ENCODE measurements around the gene RNASE7.
A peak's percentile ranks its signal among the peaks of the same experiment; 100 is the strongest.
"Not testable (repeated sequence)": the region's sequence is repeated elsewhere in the genome, so short reads cannot be mapped to it uniquely, and the experiment has no call there.

Gene RNASE7, protein sequence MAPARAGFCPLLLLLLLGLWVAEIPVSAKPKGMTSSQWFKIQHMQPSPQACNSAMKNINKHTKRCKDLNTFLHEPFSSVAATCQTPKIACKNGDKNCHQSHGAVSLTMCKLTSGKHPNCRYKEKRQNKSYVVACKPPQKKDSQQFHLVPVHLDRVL

DNA sequence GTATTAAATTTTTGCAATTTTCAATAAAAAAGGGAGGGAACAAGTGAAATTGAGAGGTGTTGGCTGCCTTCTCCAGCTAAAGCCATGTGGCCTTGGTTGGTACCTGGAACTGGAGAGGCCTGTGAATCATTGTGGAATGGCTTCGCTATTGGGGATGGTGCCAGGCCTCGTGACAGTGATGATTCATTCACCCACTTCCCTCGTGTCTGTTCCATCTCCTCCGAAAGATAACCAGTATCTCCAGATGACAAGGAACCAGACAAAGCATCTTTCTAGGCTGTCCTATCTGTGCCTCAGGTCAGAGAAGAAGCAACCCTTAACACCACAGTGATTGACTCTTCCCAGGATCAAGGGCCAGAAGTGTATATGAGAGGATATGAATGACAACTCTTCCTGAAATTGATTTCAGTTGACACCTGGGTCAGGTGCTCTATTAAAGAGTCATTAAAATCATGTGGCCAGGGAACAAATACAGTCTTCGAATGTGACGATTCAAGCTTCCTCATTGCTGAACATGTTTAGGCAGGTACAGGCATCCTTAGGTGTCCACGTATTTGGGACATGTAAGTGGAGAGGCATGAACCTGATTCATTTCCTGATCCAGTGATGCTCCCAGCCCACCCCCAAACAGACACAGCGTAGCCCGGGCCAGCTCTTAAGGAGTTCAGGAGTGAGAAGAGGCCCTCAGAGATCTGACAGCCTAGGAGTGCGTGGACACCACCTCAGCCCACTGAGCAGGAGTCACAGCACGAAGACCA is at the start of gene RNASE7:
TSS of gene RNASE7 (plus strand) at position 687 of the 758 bp plus-strand sequence. CDS start 631 bp downstream, outside the sequence.
- no peak for DNase-seq (ENCODE audit: low read depth in 1 of 2, low spot score in 1 of 2)
- no peak for TF ChIP-seq JUND (IDR thresholded peaks at IDR 0.05; ENCODE audit: low read depth)
- in situ Hi-C loops (cut with HindIII; ENCODE audit: low pct_unique_long_range_greater_than_20kb, low sequenced_read_pairs): no loop called here

DNA sequence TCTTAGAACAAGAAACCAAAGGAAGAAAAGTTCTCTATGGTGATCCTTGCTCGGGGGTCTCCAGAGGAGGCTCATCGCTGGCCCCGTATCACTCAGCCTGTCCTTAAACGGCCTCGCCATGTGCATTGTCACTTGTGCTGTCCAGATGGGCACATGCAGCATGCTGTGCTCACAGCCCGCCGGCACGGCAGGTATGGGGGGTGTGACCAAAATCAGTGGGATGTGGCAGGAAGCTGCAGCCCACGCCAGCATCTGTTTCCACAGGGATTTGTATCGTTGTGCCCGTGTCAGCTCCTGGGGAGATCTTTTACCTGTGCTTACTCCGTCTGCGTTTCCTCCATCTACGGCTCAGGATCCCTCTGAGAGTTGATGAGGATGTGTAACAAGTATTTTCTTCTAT is 45.6 kb upstream of the RNASE7 start:
- DNase-seq (ENCODE audit: low read depth in 1 of 2, low spot score in 1 of 2): no peak
- in situ Hi-C loops (cut with HindIII; ENCODE audit: low pct_unique_long_range_greater_than_20kb, low sequenced_read_pairs): no loop called here
- no peak for TF ChIP-seq JUND (IDR thresholded peaks at IDR 0.05; ENCODE audit: low read depth)

DNA sequence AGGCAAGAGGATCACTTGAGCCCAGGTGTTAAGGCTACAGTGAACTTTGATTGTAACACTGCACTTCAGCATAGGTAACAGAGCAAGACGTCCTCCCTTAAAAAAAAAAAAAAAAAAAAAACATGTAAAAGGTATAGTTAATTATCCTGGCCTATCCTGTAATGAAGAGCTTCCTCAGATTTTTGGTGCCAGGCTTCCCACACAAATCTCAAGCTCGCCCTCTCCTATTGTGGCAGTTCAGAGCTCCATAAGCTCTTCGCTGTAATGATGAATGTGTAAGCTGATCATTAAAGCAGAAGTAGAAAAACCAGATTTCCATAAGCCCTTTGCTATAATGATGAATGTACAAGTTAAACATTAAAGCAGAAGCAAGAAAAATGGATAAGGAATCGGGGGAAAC is 45.0 kb upstream of the RNASE7 start:
- no peak for DNase-seq (ENCODE audit: low read depth in 1 of 2, low spot score in 1 of 2)
- TF ChIP-seq JUND (IDR thresholded peaks at IDR 0.05; ENCODE audit: low read depth): no peak
- in situ Hi-C loops (cut with HindIII; ENCODE audit: low pct_unique_long_range_greater_than_20kb, low sequenced_read_pairs): no loop called here

DNA sequence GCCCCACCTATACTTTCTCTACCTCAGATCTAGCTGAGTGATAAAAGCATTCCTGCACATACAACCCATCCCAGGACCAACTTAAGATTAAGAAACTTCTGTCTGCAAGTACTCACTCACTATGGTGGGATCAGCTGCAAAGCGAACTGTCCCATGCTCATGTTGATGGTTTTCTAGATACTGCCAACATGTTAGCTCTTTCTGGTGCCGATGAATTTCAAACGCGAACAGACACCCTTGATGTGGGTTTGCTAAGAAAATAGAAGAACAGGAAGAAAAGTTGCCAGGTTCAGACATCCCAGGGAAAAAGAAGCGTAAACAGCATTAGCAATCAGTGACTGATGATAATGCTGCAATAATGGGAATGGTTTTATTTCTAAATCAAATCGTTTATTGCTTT is 44.6 kb upstream of the RNASE7 start:
- no peak for TF ChIP-seq JUND (IDR thresholded peaks at IDR 0.05; ENCODE audit: low read depth)
- in situ Hi-C loops (cut with HindIII; ENCODE audit: low pct_unique_long_range_greater_than_20kb, low sequenced_read_pairs): no loop called here
- no peak for DNase-seq (ENCODE audit: low read depth in 1 of 2, low spot score in 1 of 2)

DNA sequence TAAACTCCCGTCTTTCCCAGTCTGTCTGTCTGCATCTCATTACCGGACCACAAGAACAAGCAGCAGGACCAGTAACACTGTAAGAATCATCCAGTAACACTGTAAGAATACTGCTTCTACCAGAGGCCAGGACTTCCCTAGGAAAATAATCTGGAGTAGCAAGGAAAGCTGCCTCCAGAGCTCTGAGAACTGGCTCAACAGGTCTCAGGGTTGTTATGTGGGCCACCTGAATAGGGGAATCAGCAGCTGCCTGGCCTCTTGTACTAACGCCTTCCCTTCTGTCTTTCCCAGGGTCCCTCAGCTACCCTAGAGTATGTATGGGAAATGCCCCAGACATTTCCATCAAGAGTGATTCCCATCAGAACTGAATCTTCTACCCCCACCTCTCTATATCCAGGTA is 44.0 kb upstream of the RNASE7 start:
- TF ChIP-seq JUND (IDR thresholded peaks at IDR 0.05; ENCODE audit: low read depth): no peak
- in situ Hi-C loops (cut with HindIII; ENCODE audit: low pct_unique_long_range_greater_than_20kb, low sequenced_read_pairs): no loop called here
- peak in 1 of 2 experiments; percentile 70 for DNase-seq (ENCODE audit: low read depth in 1 of 2, low spot score in 1 of 2)

DNA sequence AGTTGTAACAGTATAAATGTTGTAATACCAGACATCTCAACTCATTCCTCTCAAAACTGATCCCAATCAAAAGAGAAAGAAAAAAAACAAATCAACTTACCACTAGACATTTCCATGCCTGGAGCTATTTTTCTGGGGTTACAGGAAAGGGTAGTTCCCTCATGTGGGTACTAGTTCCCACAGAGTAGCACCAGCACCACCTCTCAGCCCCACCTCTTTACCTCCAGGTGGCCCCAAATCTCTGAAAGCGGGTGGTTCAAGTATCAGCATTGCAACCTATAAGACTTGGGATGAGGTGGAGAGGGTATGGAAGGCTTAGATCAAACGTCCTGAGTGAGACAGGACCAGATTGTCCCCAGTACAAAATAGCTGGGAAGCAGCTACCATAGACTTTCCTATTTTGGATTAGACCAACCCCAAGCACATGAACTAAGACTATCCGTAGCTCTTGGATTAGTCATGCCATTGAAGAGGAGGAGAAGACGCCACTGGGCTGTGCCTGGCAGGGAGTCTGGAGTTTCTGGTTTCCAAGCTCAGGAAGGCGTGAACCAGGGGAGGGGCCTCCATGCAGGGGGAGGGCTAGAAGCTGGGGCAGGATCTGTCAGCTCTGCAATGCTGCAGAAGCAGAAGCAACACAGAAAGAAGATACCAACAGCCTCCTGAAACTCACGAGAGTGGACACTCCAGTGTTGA is 43.3 kb upstream of the RNASE7 start, which contains the start of gene SLC39A2:
TSS of gene SLC39A2 (plus strand) at position 620 of the 693 bp plus-strand sequence. CDS start 154 bp downstream, outside the sequence.
- in situ Hi-C loops (cut with HindIII; ENCODE audit: low pct_unique_long_range_greater_than_20kb, low sequenced_read_pairs): no loop called here
- no peak for TF ChIP-seq JUND (IDR thresholded peaks at IDR 0.05; ENCODE audit: low read depth)
- peak; percentile 21 to 87 for DNase-seq (ENCODE audit: low read depth in 1 of 2, low spot score in 1 of 2)

DNA sequence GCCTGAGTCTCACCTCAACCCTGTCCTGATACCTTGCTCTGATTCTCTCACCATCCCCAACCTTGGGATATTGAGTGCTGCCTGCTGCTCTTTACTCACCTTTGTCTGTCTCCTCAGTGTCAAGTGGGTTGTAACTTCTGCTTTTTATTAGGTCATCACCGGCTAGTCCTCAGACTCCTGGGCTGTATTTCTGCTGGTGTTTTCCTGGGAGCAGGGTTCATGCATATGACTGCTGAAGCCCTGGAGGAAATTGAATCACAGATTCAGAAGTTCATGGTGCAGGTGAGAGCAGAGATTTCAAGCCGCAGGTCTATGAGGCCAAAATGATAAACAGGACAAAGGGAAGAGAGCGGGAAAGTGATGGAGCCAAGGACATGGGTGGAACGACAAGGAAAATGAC is 42.6 kb upstream of the RNASE7 start:
- TF ChIP-seq JUND (IDR thresholded peaks at IDR 0.05; ENCODE audit: low read depth): no peak
- in situ Hi-C loops (cut with HindIII; ENCODE audit: low pct_unique_long_range_greater_than_20kb, low sequenced_read_pairs): no loop called here
- no peak for DNase-seq (ENCODE audit: low read depth in 1 of 2, low spot score in 1 of 2)

DNA sequence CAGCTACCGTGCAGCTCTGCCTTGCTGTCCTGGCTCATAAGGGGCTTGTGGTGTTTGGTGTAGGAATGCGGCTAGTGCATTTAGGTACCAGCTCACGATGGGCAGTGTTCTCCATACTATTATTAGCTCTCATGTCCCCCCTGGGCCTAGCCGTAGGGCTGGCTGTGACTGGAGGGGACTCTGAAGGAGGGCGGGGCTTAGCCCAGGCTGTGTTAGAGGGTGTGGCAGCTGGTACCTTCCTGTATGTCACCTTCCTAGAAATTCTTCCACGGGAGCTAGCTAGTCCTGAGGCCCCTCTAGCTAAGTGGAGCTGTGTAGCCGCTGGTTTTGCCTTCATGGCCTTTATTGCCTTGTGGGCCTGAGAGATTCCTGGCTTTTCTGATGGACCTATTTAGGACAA is 40.9 kb upstream of the RNASE7 start:
- in situ Hi-C loops (cut with HindIII; ENCODE audit: low pct_unique_long_range_greater_than_20kb, low sequenced_read_pairs): no loop called here
- no peak for DNase-seq (ENCODE audit: low read depth in 1 of 2, low spot score in 1 of 2)
- no peak for TF ChIP-seq JUND (IDR thresholded peaks at IDR 0.05; ENCODE audit: low read depth)

DNA sequence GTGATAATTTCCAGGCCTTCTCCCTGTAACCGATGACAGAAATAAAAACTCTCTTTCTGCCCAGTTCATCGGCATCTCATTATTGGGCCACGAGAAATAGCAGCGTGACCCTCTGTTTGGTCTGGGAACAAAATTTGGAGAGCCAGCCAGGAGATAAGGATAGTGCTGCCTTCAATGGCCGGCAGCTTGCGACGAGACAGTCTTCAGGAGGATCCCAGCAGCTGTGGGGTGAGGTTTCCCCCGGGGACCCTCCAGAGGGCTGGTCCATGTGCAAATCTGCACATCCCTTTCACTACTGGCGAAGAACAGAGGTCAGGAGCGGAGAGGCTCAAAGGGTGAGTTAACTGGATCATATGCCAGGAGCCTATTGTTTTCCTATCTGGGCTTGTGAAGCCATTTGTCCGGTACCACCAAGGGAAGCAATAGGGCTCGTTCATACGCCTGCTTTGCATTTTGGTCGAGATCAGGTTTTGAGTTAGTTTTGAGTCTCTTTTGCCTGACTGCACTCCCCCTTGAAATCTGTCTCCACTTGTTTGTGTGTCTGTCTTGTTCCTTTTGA is 38.3 kb upstream of the RNASE7 start:
- in situ Hi-C loops (cut with HindIII; ENCODE audit: low pct_unique_long_range_greater_than_20kb, low sequenced_read_pairs): no loop called here
- no peak for TF ChIP-seq JUND (IDR thresholded peaks at IDR 0.05; ENCODE audit: low read depth)

DNA sequence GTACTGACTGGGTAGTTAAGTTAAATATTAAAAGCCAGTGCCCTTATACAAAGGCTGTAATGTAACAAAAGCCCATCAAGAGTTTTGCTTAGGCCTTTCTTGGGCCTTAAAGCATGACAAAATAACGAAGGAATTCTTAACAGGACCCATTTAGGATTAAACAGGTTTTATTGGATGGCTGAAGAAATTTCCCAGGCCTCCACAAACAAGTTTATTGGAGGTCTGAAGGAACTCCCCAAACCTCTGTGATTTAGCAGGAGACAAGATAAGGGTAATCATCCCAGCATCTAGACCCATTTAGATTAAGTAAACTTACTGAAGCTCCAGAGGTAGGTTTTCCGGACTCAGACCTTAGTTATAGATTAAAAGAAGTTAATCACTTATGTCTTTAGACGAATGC is 32.4 kb upstream of the RNASE7 start:
- in situ Hi-C loops (cut with HindIII; ENCODE audit: low pct_unique_long_range_greater_than_20kb, low sequenced_read_pairs): not testable (repeated sequence)

More for the DNA sequence above, 38.3 kb upstream of the RNASE7 start:
- no peak for DNase-seq (ENCODE audit: low read depth in 1 of 2, low spot score in 1 of 2)

DNA sequence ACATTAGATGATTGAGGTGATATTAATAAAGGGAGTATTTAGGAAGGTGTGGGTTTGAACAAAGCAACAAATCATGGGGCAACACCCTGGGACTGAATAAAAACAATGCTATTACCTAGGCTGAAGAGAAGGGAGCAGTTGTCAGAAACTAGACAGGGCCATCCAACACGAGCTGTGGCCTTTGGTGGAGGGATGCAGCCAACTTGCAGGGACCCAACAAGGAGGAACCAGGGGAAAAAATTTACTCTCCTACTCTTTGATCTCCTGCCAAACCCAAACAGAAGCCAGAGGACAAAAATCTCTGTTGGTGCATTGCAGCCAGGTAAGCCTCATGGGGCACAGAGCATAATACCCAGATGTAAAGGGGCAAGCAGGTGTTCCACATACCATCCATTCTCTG is 31.0 kb upstream of the RNASE7 start:
- TF ChIP-seq JUND (IDR thresholded peaks at IDR 0.05; ENCODE audit: low read depth): no peak
- no peak for DNase-seq (ENCODE audit: low read depth in 1 of 2, low spot score in 1 of 2)
- in situ Hi-C loops (cut with HindIII; ENCODE audit: low pct_unique_long_range_greater_than_20kb, low sequenced_read_pairs): no loop called here

More for the DNA sequence above, 32.4 kb upstream of the RNASE7 start:
- DNase-seq (ENCODE audit: low read depth in 1 of 2, low spot score in 1 of 2): not testable (repeated sequence)

DNA sequence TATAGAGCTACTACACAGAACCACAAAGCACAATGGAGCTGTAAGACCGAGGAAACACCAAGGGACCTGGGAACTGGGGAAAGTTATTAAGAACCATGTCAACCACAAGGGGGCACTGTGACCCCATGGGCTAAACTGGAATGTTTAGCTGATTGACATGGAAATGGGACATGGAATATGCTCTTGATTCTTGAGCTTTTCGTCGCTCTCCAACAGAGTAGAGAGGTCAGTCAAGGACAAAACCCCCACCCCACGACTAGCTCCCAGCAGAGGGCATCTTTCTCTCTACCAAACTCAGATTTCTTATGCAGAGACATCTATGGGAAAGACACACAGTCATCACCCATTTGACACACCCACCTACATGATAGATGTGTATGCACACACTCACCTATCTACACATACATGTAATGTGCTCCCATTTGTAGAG is 27.4 kb upstream of the RNASE7 start:
- in situ Hi-C loops (cut with HindIII; ENCODE audit: low pct_unique_long_range_greater_than_20kb, low sequenced_read_pairs): no loop called here
- peak; percentile 22 to 85 for DNase-seq (ENCODE audit: low read depth in 1 of 2, low spot score in 1 of 2)
- no peak for TF ChIP-seq JUND (IDR thresholded peaks at IDR 0.05; ENCODE audit: low read depth)

DNA sequence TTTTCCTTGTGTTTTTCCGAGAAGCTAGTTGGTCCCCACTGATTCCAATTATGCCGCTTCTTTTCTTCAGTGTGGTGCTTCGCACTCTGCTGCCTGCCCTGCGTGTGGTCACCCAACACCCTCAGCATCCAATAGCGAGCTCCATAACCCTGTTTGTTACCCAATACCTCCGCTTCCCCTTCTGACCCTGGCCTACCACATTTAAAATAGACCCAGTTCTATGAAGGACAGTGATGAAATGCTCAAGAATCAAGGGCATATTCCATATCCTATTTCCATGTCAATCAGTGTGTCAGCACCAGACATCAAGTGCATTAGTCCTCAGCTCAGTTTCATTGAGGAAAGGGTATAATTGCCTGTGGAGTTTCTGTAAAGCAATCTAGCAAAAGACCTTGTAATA is 26.9 kb upstream of the RNASE7 start:
- DNase-seq (ENCODE audit: low read depth in 1 of 2, low spot score in 1 of 2): no peak
- in situ Hi-C loops (cut with HindIII; ENCODE audit: low pct_unique_long_range_greater_than_20kb, low sequenced_read_pairs): no loop called here
- TF ChIP-seq JUND (IDR thresholded peaks at IDR 0.05; ENCODE audit: low read depth): no peak

All from T47D (cell line).